Spleen (tissue), 7 donors: ENCODE results near the gene ASH1L.

ENCODE experiments used
- CTCF ChIP-seq, 11 experiments: fragments of 200-600 bp in 7 of 11; fragments of 450-650 bp in 4 of 11; sonication (generic) in 4 of 11; IDR thresholded peaks in 8 of 11; conservative IDR thresholded peaks in 3 of 11; 1 replicate in 7 of 11; 2 replicates in 4 of 11; pipeline versions ENCODE4 v1.4.0 to v1.8.0; 2016 to 2021; ENCODE audit warnings: antibody characterized with exemption in 11 of 11, inconsistent platforms in 4 of 11, mild to moderate bottlenecking in 1 of 11
- POLR2A ChIP-seq, 3 donors: fragments of 450-650 bp; IDR thresholded peaks; one replicate each; pipeline ENCODE4 v1.5.1; 2017; ENCODE audit warnings: antibody characterized with exemption in 3 of 3, mild to moderate bottlenecking in 1 of 3
- donor health status: DM: no; HTN: no; CAD: no; lungs with moderate emphysema.
- donor health status: DM: no; HTN: no; CAD: no.
- donor health status: DM: no; HTN: no; CAD: no.

GRCh38 chr1:155313261-155313660 is 249.3 kb downstream of the ASH1L start:
- TF ChIP-seq CTCF (IDR thresholded peaks at IDR 0.05 in 8 of 11, conservative IDR thresholded peaks at IDR 0.05 in 3 of 11) (no peak), POLR2A (IDR thresholded peaks at IDR 0.05) (no peak)
